GM12878 (cell line): ENCODE results near the gene SYNGR2. TPM values are rescaled to one million over a fixed set of nuclear protein-coding genes. Genes with fewer than 3 reads are reported as not detected.

ENCODE experiments used
- ATAC-seq: fragments of 200-7000 bp; cut with Tn5 transposase; 3 replicates; pipeline ENCODE4 v1.9.1; 2020; ENCODE audit warnings: mild to moderate bottlenecking, moderate library complexity
- BruUV-seq: library from RNA; stranded (reverse); fragments of 400-500 nt; replicated peaks from 2 replicates; lab custom pipeline; 2021; lab: Mats Ljungman, UMichigan
- CTCF ChIA-PET: fragments of 300-600 bp; sonication (Branson Sonifier 250); formaldehyde crosslinking; extraction: SDS; loops from one replicate; lab custom pipeline; 2021; ENCODE audit warnings: inconsistent platforms; lab: Yijun Ruan, JAX
- POLR2A ChIA-PET: fragments of 350-600 bp; formaldehyde crosslinking; extraction: SDS; loops from one replicate; lab custom pipeline; 2021; ENCODE audit warnings: inconsistent platforms; lab: Charles Lee
- RAD21 ChIA-PET: fragments of 300-600 bp; sonication (Branson Sonifier 250); formaldehyde crosslinking; loops from one replicate; lab custom pipeline; 2023; ENCODE audit warnings: antibody characterized with exemption; ENCODE audit not compliant: unreplicated experiment; lab: Charles Lee
- SMC1A ChIA-PET: fragments of 300-600 bp; sonication (Branson Sonifier 250); formaldehyde crosslinking; loops from one replicate; lab custom pipeline; 2023; ENCODE audit not compliant: unreplicated experiment, uncharacterized antibody; lab: Charles Lee
- DNase-seq: peaks from one replicate; pipeline ENCODE4 v3.0.0-alpha.2; 2011; ENCODE audit warnings: low read depth, low spot score
- FAIRE-seq: peaks from 3 replicates; lab custom pipeline; 2011; peaks lifted over from hg19 to GRCh38; lab: Jason Lieb, UNC
- H2AFZ ChIP-seq: 2 replicates; pipeline ENCODE4 v1.6.0; 2011; ENCODE audit warnings: low read depth, low read length, control low read depth; ENCODE audit not compliant: control insufficient read depth
- H3K27ac ChIP-seq: 2 replicates; pipeline ENCODE4 v1.5.1; 2011; ENCODE audit warnings: control low read depth; ENCODE audit not compliant: control insufficient read depth, insufficient read depth
- H3K27me3 ChIP-seq, 2 experiments: replicated peaks in 1 of 2; 2 replicates each; pipeline versions ENCODE4 v1.6.0 to v1.6.1; 2011; ENCODE audit warnings: low read length in 1 of 2; ENCODE audit not compliant: control insufficient read depth in 2 of 2, insufficient read depth in 2 of 2
- H3K36me3 ChIP-seq, 2 experiments: 2 replicates each; pipeline ENCODE4 v1.5.1; 2011; ENCODE audit warnings: low read length in 1 of 2; ENCODE audit not compliant: control insufficient read depth in 2 of 2, insufficient read depth in 2 of 2
- H3K4me1 ChIP-seq: 2 replicates; pipeline ENCODE4 v1.6.1; 2011; ENCODE audit warnings: mild to moderate bottlenecking, low read length, moderate library complexity, mixed read lengths; ENCODE audit not compliant: control insufficient read depth, insufficient read depth
- H3K4me2 ChIP-seq: 2 replicates; pipeline ENCODE4 v1.6.0; 2011; ENCODE audit warnings: control low read depth; ENCODE audit not compliant: control insufficient read depth, insufficient read depth
- H3K4me3 ChIP-seq: fragments of 200-600 bp; sonication (generic); 2 replicates; pipeline ENCODE4 v1.5.1; 2016
- H3K79me2 ChIP-seq: 2 replicates; pipeline ENCODE4 v1.6.0; 2011; ENCODE audit warnings: low read length; ENCODE audit not compliant: control insufficient read depth, insufficient read depth
- H3K9ac ChIP-seq: 2 replicates; pipeline ENCODE4 v1.8.0; 2011; ENCODE audit warnings: low read length, control low read depth, mixed read lengths; ENCODE audit not compliant: control insufficient read depth, insufficient read depth
- H3K9me3 ChIP-seq: replicated peaks from 3 replicates; pipeline ENCODE4 v1.5.1; 2011; ENCODE audit warnings: mild to moderate bottlenecking, low read length; ENCODE audit not compliant: control insufficient read depth, insufficient read depth
- H4K20me1 ChIP-seq: 2 replicates; pipeline ENCODE4 v1.6.0; 2011; ENCODE audit not compliant: control insufficient read depth, insufficient read depth
- FOXK2 ChIP-seq: fragments of 450-650 bp; IDR thresholded peaks from 2 replicates; pipeline ENCODE4 v1.6.1; 2017; ENCODE audit warnings: mild to moderate bottlenecking, moderate library complexity
- GATAD2B ChIP-seq: fragments of 450-650 bp; conservative IDR thresholded peaks from 2 replicates; pipeline ENCODE4 v1.6.1; 2017; ENCODE audit warnings: low read depth, mild to moderate bottlenecking, moderate library complexity
- KLF5 ChIP-seq: fragments of 450-650 bp; IDR thresholded peaks from 2 replicates; pipeline ENCODE4 v1.6.1; 2014; ENCODE audit warnings: mild to moderate bottlenecking; ENCODE audit not compliant: partially characterized antibody
- MEF2A ChIP-seq: IDR thresholded peaks from 2 replicates; pipeline ENCODE4 v1.6.1; 2011; ENCODE audit warnings: low read depth, mild to moderate bottlenecking, low read length, moderate library complexity; ENCODE audit not compliant: insufficient read depth
- MYC ChIP-seq: IDR thresholded peaks from 2 replicates; pipeline ENCODE4 v1.6.1; 2011; ENCODE audit warnings: mild to moderate bottlenecking, low read length, moderate library complexity, inconsistent platforms; ENCODE audit not compliant: insufficient read depth, insufficient replicate concordance, insufficient read length, severe bottlenecking
- POLR2A ChIP-seq: IDR thresholded peaks from 2 replicates; pipeline ENCODE4 v1.6.1; 2011; ENCODE audit warnings: low read depth, mild to moderate bottlenecking, low read length
- POLR2AphosphoS2 ChIP-seq: IDR thresholded peaks from 2 replicates; pipeline ENCODE4 v1.6.1; 2011; ENCODE audit warnings: low read depth, mild to moderate bottlenecking, low read length, improper control_type of control experiment, moderate library complexity
- SIN3A ChIP-seq: IDR thresholded peaks from 2 replicates; pipeline ENCODE4 v1.6.1; 2012; ENCODE audit warnings: low read depth, low read length, improper control_type of control experiment
- SIX5 ChIP-seq: IDR thresholded peaks from 2 replicates; pipeline ENCODE4 v1.6.1; 2011; ENCODE audit warnings: mild to moderate bottlenecking, low read depth, low read length, moderate library complexity; ENCODE audit not compliant: severe bottlenecking
- SMAD1 ChIP-seq: fragments of 450-650 bp; IDR thresholded peaks from 2 replicates; pipeline ENCODE4 v1.6.1; 2018; ENCODE audit warnings: mild to moderate bottlenecking, low read depth; ENCODE audit not compliant: partially characterized antibody
- STAT1 ChIP-seq: fragments of 450-650 bp; conservative IDR thresholded peaks from 2 replicates; pipeline ENCODE4 v1.6.1; 2014; ENCODE audit warnings: antibody characterized with exemption, mild to moderate bottlenecking
- SUPT20H ChIP-seq: IDR thresholded peaks from 2 replicates; pipeline ENCODE4 v1.6.1; 2011; ENCODE audit warnings: low read depth, mild to moderate bottlenecking, low read length, moderate library complexity, borderline replicate concordance; ENCODE audit not compliant: control insufficient read depth
- ZNF207 ChIP-seq: fragments of 450-650 bp; IDR thresholded peaks from 2 replicates; pipeline ENCODE4 v1.6.1; 2014; ENCODE audit warnings: antibody characterized with exemption, mild to moderate bottlenecking, borderline replicate concordance
- WGBS: methylation state at CpG from one replicate; pipeline ENCODE4 v1.1.6; 2016; ENCODE audit warnings: low lambda C conversion rate; ENCODE audit not compliant: insufficient replicate concordance, insufficient coverage; ENCODE audit errors: missing lambda C conversion rate; 5-methylcytosine and 5-hydroxymethylcytosine counted together
- in situ Hi-C: fragments of 300-500 bp; cut with MboI; formaldehyde crosslinking; loops from 9 replicates; pipeline ENCODE4 v1.14.3; 2018; ENCODE audit warnings: mixed read lengths
- intact Hi-C: fragments of 100-400 bp; cut with micrococcal nuclease; formaldehyde crosslinking; loops from one replicate; pipeline ENCODE4 v1.14.2; 2022; ENCODE audit not compliant: unreplicated experiment
- polyA plus RNA-seq, 11 experiments: library from polyadenylated mRNA; depleted of rRNA in 4 of 11; unstranded in 6 of 11; stranded (reverse) in 5 of 11; fragments of >200 nt; fragmentation: Nextera tagmentation in 4 of 11; fragmentation: Illumina TruSeq in 1 of 11; extraction: Ambion mirVana in 4 of 11; extraction: Trizol in 1 of 11; gene quantifications; 1 replicate in 1 of 11; 2 replicates in 10 of 11; pipeline versions ENCODE4 v1.2.1 to v1.2.3, GENCODE V29; 2011 to 2016; ENCODE audit warnings: inconsistent platforms in 2 of 11, missing spikeins in 2 of 11, low read depth in 1 of 11
- total RNA-seq, 4 experiments: library from RNA; depleted of rRNA in 3 of 4; stranded (reverse); fragments of >200 nt in 3 of 4; fragmentation: Illumina TruSeq in 1 of 4; extraction: Trizol in 1 of 4; gene quantifications; 2 replicates each; pipeline versions ENCODE4 v1.2.1 to v1.2.3, GENCODE V29; 2013 to 2021
- TF ChIP-seq, protein P1 (sequence below): fragments of 450-650 bp; IDR thresholded peaks from 2 replicates; pipeline ENCODE4 v1.6.1; 2017; ENCODE audit warnings: mild to moderate bottlenecking
- TF ChIP-seq, protein P2 (sequence below): fragments of 450-650 bp; conservative IDR thresholded peaks from 2 replicates; pipeline ENCODE4 v1.6.1; 2017; ENCODE audit warnings: mild to moderate bottlenecking, moderate library complexity
- TF ChIP-seq, protein P3 (sequence below): IDR thresholded peaks from 2 replicates; pipeline ENCODE4 v1.6.1; 2011; ENCODE audit warnings: borderline replicate concordance, low read depth, mild to moderate bottlenecking, moderate library complexity, mixed read lengths, low read length; ENCODE audit not compliant: insufficient read depth; ENCODE audit errors: extremely low read length

SYNGR2 gene
- total and polyA plus RNA-seq, 10 of the 15 experiments (the other 5 are each of a cell fraction or from before 2014, with no cell fraction given), result 4.4 to 529 (median 261) TPM

DNA sequence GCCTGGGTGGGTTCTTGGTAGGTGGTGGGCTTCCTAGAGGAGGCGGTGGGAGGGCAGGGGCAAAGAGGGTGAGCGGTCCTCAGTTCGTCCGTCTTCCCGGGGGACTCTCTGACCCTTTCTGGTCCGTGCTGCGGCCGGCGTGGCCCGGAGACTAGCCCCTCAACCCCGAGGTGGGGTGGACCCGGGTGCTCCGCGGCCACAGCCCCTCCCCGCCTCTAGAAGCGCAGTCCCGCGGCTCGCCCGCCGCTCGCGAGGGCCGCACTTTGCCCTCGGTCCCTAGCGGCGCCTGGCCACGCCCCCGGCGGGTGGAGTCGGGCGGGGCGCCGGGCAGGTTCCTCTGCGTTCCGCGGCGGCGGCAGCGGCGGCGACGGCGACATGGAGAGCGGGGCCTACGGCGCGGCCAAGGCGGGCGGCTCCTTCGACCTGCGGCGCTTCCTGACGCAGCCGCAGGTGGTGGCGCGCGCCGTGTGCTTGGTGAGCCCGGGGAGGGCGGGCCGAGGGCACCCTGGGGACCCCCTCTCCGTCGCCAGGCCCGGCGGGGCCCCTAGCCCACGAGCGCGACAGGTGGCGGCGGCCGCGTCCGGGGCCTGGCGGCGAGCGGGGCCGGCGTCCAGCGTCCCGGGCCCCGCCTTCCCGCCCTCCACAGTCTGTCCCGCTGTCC, at the start of gene SYNGR2 (continued):
- TF ChIP-seq SUPT20H (no peak), MYC (no peak), KLF5 (peak; percentile 88), ZNF207 (0 out of 2 replicates have a peak, but pooled peaks have one; percentile 67)
- TF ChIP-seq, protein P1, sequence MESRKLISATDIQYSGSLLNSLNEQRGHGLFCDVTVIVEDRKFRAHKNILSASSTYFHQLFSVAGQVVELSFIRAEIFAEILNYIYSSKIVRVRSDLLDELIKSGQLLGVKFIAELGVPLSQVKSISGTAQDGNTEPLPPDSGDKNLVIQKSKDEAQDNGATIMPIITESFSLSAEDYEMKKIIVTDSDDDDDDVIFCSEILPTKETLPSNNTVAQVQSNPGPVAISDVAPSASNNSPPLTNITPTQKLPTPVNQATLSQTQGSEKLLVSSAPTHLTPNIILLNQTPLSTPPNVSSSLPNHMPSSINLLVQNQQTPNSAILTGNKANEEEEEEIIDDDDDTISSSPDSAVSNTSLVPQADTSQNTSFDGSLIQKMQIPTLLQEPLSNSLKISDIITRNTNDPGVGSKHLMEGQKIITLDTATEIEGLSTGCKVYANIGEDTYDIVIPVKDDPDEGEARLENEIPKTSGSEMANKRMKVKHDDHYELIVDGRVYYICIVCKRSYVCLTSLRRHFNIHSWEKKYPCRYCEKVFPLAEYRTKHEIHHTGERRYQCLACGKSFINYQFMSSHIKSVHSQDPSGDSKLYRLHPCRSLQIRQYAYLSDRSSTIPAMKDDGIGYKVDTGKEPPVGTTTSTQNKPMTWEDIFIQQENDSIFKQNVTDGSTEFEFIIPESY, result no peak
- TF ChIP-seq, protein P2, sequence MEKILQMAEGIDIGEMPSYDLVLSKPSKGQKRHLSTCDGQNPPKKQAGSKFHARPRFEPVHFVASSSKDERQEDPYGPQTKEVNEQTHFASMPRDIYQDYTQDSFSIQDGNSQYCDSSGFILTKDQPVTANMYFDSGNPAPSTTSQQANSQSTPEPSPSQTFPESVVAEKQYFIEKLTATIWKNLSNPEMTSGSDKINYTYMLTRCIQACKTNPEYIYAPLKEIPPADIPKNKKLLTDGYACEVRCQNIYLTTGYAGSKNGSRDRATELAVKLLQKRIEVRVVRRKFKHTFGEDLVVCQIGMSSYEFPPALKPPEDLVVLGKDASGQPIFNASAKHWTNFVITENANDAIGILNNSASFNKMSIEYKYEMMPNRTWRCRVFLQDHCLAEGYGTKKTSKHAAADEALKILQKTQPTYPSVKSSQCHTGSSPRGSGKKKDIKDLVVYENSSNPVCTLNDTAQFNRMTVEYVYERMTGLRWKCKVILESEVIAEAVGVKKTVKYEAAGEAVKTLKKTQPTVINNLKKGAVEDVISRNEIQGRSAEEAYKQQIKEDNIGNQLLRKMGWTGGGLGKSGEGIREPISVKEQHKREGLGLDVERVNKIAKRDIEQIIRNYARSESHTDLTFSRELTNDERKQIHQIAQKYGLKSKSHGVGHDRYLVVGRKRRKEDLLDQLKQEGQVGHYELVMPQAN, result peak; percentile 81

DNA sequence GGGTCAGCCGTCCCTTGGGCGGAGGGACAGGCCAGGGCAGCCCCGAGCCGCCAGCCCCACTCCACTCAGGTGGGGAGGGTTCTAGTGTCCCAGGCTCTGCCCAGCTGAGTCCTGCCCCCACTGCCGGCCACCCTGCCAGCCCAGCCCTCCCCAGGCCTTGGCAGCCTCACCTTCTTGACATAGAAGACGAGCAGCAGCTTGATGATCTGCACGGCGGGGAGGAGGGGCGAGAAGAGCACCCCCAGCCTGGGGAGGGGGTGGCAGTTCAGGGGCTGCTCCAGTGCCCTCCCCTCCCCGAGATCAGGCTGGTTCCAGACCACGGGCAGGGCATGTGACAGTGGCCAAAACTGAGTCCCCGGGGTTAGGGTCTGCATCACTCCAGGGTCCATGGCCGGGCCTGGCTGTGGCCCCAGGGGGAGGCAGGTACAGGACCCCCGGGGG, 49.6 kb upstream of the SYNGR2 start:
- no peak overlapping the region for H3K4me3 ChIP-seq
- no peak overlapping the region for H3K9ac ChIP-seq
- peaks cover 5% of the 10 kb centered on the region; the same call in 1 of the 2 replicates for H4K20me1 ChIP-seq
- ATAC-seq, result no peak
- DNase-seq, result no peak
- H3K9me3 ChIP-seq, result no peaks in the 10 kb centered on the region
- intact Hi-C loops (no loop called here), in situ Hi-C loops (no loop called here)
- H3K79me2 ChIP-seq, result peaks cover 32% of the 10 kb centered on the region
- H3K27me3 ChIP-seq, result no peaks in the 10 kb centered on the region
- peaks cover 45% of the 10 kb centered on the region for H3K4me1 ChIP-seq
- no peak overlapping the region for H2AFZ ChIP-seq
- TF ChIP-seq SIN3A, result no peak
- TF ChIP-seq, protein P3, sequence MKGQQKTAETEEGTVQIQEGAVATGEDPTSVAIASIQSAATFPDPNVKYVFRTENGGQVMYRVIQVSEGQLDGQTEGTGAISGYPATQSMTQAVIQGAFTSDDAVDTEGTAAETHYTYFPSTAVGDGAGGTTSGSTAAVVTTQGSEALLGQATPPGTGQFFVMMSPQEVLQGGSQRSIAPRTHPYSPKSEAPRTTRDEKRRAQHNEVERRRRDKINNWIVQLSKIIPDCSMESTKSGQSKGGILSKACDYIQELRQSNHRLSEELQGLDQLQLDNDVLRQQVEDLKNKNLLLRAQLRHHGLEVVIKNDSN, result peak; percentile 3
- TF ChIP-seq STAT1, result no peak
- TF ChIP-seq SIX5, result no peak
- TF ChIP-seq GATAD2B, result no peak
- no peak for TF ChIP-seq MYC
- no peak for TF ChIP-seq FOXK2
- no peak for TF ChIP-seq MEF2A
- peak; percentile 77; the same call in 1 of the 2 replicates for TF ChIP-seq POLR2AphosphoS2
- TF ChIP-seq POLR2A, result peak; percentile 77
- no peak for TF ChIP-seq SMAD1
- BruUV-seq, result no TSS peak
- ChIA-PET POLR2A (no interaction called here), SMC1A (no interaction called here), RAD21 (interaction anchor here (1.5 kb wide), 1 partner anchor 58 kb away, joined by 3 read pairs; no protein-coding TSS in a partner anchor), CTCF (interaction anchor here (0.6 to 12.7 kb wide), 3 partner anchors 16 to 815 kb away, joined by 3 to 100 read pairs (median 13); no protein-coding TSS in a partner anchor)
- no peak overlapping the region for H3K27ac ChIP-seq
- H3K4me2 ChIP-seq, result no peak overlapping the region
- 92% methylated on average over 12 of the region's 14 CpGs for WGBS
- H3K36me3 ChIP-seq, result peaks cover 28 to 31% of the 10 kb centered on the region in 2 experiments
- FAIRE-seq, result no peak
